PC-3 (cell line): ENCODE data around the gene PCYT1B. TPM values are rescaled to one million over a fixed set of nuclear protein-coding genes. Genes with fewer than 3 reads are reported as not detected.

Experiments
- ATAC-seq: fragments of 200-7000 bp; cut with Tn5 transposase; 2 replicates; pipeline ENCODE4 v1.9.1; 2020; ENCODE audit warnings: mild to moderate bottlenecking, moderate library complexity
- BruUV-seq: library from RNA; stranded (reverse); fragments of 400-500 nt; replicated peaks from 2 replicates; lab custom pipeline; 2021; lab: Mats Ljungman, UMichigan
- CTCF ChIA-PET: fragments of 300-600 bp; sonication (Branson Sonifier 250); formaldehyde crosslinking; loops from one replicate; lab custom pipeline; 2022; ENCODE audit warnings: antibody characterized with exemption; lab: Charles Lee
- POLR2A ChIA-PET: fragments of 300-600 bp; sonication (Branson Sonifier 250); formaldehyde crosslinking; loops from one replicate; lab custom pipeline; 2022; ENCODE audit warnings: antibody characterized with exemption; ENCODE audit not compliant: unreplicated experiment; lab: Charles Lee
- DNase-seq: peaks from one replicate; pipeline ENCODE4 v3.0.0-alpha.2; 2015
- H2AFZ ChIP-seq: fragments of 300-600 bp; sonication (generic); 2 replicates; pipeline ENCODE4 v1.6.0; 2016; ENCODE audit warnings: antibody characterized with exemption, low read length
- H3F3A ChIP-seq: fragments of 300-600 bp; sonication (generic); one replicate; pipeline ENCODE4 v1.6.0; 2017; ENCODE audit warnings: antibody characterized with exemption, low read length, control low read depth, mild to moderate bottlenecking; ENCODE audit not compliant: unreplicated experiment
- H3K27ac ChIP-seq: fragments of 300-600 bp; sonication (generic); 2 replicates; pipeline ENCODE4 v1.5.1; 2016; ENCODE audit warnings: mild to moderate bottlenecking, low read length
- H3K27me3 ChIP-seq: fragments of 300-600 bp; sonication (generic); 2 replicates; pipeline ENCODE4 v1.6.1; 2016; ENCODE audit warnings: low read length, mixed read lengths
- H3K36me3 ChIP-seq: fragments of 300-600 bp; sonication (generic); 2 replicates; pipeline ENCODE4 v1.6.1; 2016; ENCODE audit warnings: low read depth, mixed run types, low read length, mixed read lengths
- H3K4me1 ChIP-seq: fragments of 300-600 bp; sonication (generic); 2 replicates; pipeline ENCODE4 v1.5.1; 2016; ENCODE audit warnings: low read length; ENCODE audit not compliant: insufficient read depth
- H3K4me2 ChIP-seq: fragments of 300-600 bp; sonication (generic); 2 replicates; pipeline ENCODE4 v1.6.0; 2016; ENCODE audit warnings: low read length
- H3K4me3 ChIP-seq: fragments of 300-600 bp; sonication (generic); 2 replicates; pipeline ENCODE4 v1.5.1; 2016; ENCODE audit warnings: mild to moderate bottlenecking, low read length, mixed read lengths
- H3K79me2 ChIP-seq: fragments of 300-600 bp; sonication (generic); 2 replicates; pipeline ENCODE4 v1.6.1; 2017; ENCODE audit warnings: low read length, mixed read lengths
- H3K9ac ChIP-seq: fragments of 300-600 bp; sonication (generic); 2 replicates; pipeline ENCODE4 v1.6.0; 2016; ENCODE audit warnings: mild to moderate bottlenecking, low read length
- H3K9me2 ChIP-seq: fragments of 300-600 bp; sonication (generic); replicated peaks from 2 replicates; pipeline ENCODE4 v1.6.1; 2016; ENCODE audit warnings: mixed run types, low read length, mixed read lengths
- H3K9me3 ChIP-seq: fragments of 300-600 bp; sonication (generic); 2 replicates; pipeline ENCODE4 v1.6.1; 2016; ENCODE audit warnings: low read length, mixed read lengths
- H4K20me1 ChIP-seq: fragments of 300-600 bp; sonication (generic); 2 replicates; pipeline ENCODE4 v1.6.1; 2016; ENCODE audit warnings: low read length, mixed read lengths
- CTCF ChIP-seq: fragments of 300-600 bp; sonication (generic); conservative IDR thresholded peaks from 2 replicates; pipeline ENCODE4 v1.5.1; 2017; ENCODE audit warnings: antibody characterized with exemption, low read depth, mild to moderate bottlenecking, low read length
- EZH2 ChIP-seq: fragments of 300-600 bp; sonication (generic); IDR thresholded peaks from one replicate; pipeline ENCODE4 v1.6.1; 2017; ENCODE audit warnings: antibody characterized with exemption, mild to moderate bottlenecking, low read length; ENCODE audit not compliant: unreplicated experiment
- EZH2phosphoT487 ChIP-seq: fragments of 300-600 bp; sonication (generic); IDR thresholded peaks from 2 replicates; pipeline ENCODE4 v1.6.1; 2018; ENCODE audit warnings: mild to moderate bottlenecking, antibody characterized with exemption, low read length, borderline replicate concordance
- intact Hi-C: fragments of 100-400 bp; cut with micrococcal nuclease; formaldehyde crosslinking; loops from 2 replicates; pipeline ENCODE4 v1.9.0; 2023
- total RNA-seq: library from RNA; depleted of rRNA; stranded (reverse); fragments of >200 nt; gene quantifications from 2 replicates; pipeline ENCODE4 v1.2.3, GENCODE V29; 2014

Gene PCYT1B
- total RNA-seq, 1 experiment from 2014 or later: not detected

- Histone ChIP-seq H3K4me3 (no peak overlapping the region), H3K36me3 (no peaks in the 10 kb centered on the region), H3K27me3 (peaks cover 10% of the 10 kb centered on the region; the same call in 1 of the 2 replicates), H3K79me2 (no peaks in the 10 kb centered on the region), H3K9me3 (no peaks in the 10 kb centered on the region), H4K20me1 (no peaks in the 10 kb centered on the region), H3F3A (no peaks in the 10 kb centered on the region), H3K9me2 (no peaks in the 10 kb centered on the region), H3K4me1 (0 out of 2 replicates have a peak, but pooled peaks cover 4% of the 10 kb centered on the region), H3K4me2 (no peak overlapping the region), H3K9ac (no peak overlapping the region), H2AFZ (no peak overlapping the region), H3K27ac (no peak overlapping the region)
- BruUV-seq: no TSS peak
- TF ChIP-seq EZH2: no peak
- ChIA-PET POLR2A (no interaction called here), CTCF (no interaction called here)
- no peak for ATAC-seq
- intact Hi-C loops: no loop called here
- no peak for DNase-seq
Observed at GRCh38 chrX:24648495-24648894, 1.3 kb upstream of the PCYT1B start.

GRCh38 chrX:24646745-24647182 is 383 bp downstream of the PCYT1B start:
- Histone ChIP-seq H3K27ac (no peak overlapping the region), H3K4me3 (no peak overlapping the region), H3K9me3 (no peaks in the 10 kb centered on the region), H3F3A (no peaks in the 10 kb centered on the region), H4K20me1 (no peaks in the 10 kb centered on the region), H3K27me3 (peaks cover 10% of the 10 kb centered on the region; the same call in 1 of the 2 replicates), H3K9me2 (no peaks in the 10 kb centered on the region), H3K4me2 (no peak overlapping the region), H2AFZ (no peak overlapping the region), H3K36me3 (no peaks in the 10 kb centered on the region), H3K9ac (no peak overlapping the region), H3K79me2 (no peaks in the 10 kb centered on the region), H3K4me1 (peaks cover 14% of the 10 kb centered on the region)
- no peak for DNase-seq
- no peak for ATAC-seq
- ChIA-PET CTCF (no interaction called here), POLR2A (no interaction called here)
- TF ChIP-seq EZH2phosphoT487 (no peak), EZH2 (no peak), CTCF (no peak)
- no TSS peak for BruUV-seq
- intact Hi-C loops: no loop called here

GRCh38 chrX:24646006-24646405 is 1.1 kb downstream of the PCYT1B start:
- Histone ChIP-seq H3K36me3 (no peaks in the 10 kb centered on the region), H4K20me1 (no peaks in the 10 kb centered on the region), H3F3A (no peaks in the 10 kb centered on the region), H3K9me3 (no peaks in the 10 kb centered on the region), H3K27ac (no peak overlapping the region), H3K27me3 (peaks cover 10% of the 10 kb centered on the region; the same call in 1 of the 2 replicates), H3K4me3 (no peak overlapping the region), H3K9me2 (no peaks in the 10 kb centered on the region), H3K79me2 (no peaks in the 10 kb centered on the region), H3K9ac (no peak overlapping the region), H3K4me1 (peaks cover 14% of the 10 kb centered on the region), H3K4me2 (no peak overlapping the region), H2AFZ (no peak overlapping the region)
- TF ChIP-seq CTCF (no peak), EZH2phosphoT487 (no peak)
- ChIA-PET POLR2A (interaction anchor here (0.6 kb wide), 1 partner anchor 9 kb away, joined by 3 read pairs; no protein-coding TSS in a partner anchor), CTCF (no interaction called here)
- DNase-seq: no peak
- BruUV-seq: no TSS peak
- intact Hi-C loops: no loop called here
- ATAC-seq: no peak
